ENCODE results near the gene TPM1. TPM values are rescaled to one million over a fixed set of nuclear protein-coding genes. Genes with fewer than 3 reads are reported as not detected.

Gene TPM1
- total RNA-seq, 2 donors from 2014 or later: 1,343 to 1,694 TPM

DNA sequence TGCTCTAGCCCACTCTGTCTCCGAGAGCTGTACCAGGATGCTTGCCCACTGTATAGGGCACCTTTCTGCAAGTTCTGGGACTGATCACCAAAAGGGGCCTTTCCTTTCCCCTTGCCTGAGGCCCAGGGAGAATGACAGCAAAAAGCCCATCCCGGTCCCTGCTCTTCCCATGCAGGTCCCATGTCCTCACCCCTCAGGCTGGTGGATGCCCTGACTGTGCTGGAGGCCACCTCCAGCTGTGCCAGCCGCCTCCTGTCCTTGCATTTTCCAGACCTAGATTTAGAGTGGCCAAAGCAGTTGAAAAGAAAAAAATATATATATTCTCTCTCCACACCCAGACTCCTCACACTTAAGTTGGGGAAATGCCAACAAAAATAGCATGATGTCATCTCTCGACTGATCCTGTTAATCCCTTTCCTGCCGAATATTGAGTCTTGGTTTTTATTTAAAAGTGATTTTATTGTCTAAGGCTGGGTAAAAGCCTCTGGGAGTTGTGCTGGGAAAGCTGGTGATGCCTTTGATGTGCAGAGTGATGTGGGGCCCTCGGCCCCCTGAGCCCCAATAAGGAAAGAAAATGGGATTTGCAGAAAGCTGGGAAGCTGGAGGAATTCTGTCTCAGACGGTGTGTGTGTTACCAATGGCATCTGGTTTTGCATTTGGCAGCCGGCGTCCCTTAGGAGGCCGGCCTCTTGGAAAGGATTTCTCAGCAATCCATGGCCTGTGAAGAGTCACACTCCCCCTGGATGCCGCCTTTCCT lies 29.3 kb upstream of the TPM1 start:
- DNase-seq (ENCODE audit: low spot score): no peak
- intact Hi-C loops (cut with DNase I): no loop called here

DNA sequence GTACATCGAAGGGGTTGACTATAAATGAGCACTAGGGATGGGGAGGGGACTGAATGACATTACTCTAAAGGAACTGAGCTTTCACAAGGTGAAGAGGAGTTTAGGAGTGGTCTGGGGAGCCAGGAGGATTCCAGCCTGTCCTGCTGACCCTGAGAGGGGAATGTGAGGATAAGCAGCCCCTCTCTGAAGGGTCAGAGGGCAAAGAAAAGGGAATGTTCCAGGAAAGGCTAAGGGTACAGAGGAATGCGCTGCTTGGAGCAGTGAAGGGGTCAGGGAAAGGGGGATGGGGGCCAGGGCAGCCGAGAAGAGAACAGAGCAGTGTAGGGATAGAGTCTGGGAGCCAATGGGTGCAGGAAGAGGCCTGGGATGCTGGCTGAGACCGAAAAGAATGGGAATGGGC lies 28.0 kb upstream of the TPM1 start:
- intact Hi-C loops (cut with DNase I): no loop called here
- DNase-seq (ENCODE audit: low spot score): no peak

DNA sequence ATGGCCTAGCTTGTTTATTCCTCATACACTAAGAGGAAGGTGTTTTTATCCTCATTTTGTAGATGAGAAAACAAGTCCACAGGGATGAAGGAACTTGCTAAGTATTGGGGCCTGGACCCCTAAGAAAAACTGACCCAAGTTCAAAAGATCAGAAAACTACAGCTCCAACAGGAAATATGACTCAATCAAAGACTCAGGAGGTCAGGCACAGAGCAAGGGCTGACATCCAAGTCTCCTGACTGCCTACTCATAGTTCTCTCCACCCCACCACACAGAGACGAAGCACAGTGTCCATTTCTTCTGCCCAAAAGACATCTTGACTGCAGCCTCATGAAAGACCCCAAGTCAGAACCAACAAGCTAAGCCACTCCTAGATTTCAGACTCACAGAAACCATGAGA lies 26.9 kb upstream of the TPM1 start:
- intact Hi-C loops (cut with DNase I): no loop called here
- no peak for DNase-seq (ENCODE audit: low spot score)

DNA sequence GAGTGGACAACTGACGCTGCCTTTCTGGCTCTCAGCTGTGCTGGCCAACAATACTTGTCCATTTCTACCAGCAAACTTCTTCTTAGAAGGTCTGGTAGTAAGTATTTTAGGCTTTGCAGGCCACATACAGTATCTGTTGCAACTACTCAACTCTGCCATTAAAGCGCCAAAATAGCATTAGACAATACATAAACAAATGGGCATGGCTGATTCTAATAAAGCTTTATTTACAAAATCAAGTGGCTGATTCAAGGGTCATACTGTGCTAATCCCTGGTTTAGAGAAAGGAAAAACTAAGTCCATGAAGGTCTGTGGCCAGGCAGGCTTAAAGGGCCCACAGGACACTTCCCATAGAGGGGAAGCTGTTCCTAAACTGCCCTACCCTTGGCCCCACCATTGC lies 26.3 kb upstream of the TPM1 start:
- no peak for DNase-seq (ENCODE audit: low spot score)
- intact Hi-C loops (cut with DNase I): no loop called here

DNA sequence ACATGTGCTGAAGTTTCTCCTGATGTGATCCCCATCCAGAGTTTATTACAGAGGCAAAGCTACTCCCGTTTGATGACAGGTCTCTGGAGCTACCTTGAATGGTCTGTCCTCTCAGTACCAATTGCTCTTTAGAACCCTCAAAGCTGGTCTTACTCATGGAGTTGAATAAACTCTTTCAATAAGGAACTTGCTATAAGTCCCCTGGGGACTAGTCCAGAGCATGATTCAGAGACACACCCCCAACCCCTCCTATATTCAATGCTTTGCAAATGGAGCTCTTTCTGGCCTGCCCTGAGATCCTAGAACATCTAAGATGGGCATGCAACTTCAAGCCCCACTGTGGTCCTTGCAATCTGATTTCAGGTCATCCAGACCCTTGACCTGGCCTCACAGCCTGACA lies 23.9 kb upstream of the TPM1 start:
- intact Hi-C loops (cut with DNase I): no loop called here
- DNase-seq (ENCODE audit: low spot score): no peak

DNA sequence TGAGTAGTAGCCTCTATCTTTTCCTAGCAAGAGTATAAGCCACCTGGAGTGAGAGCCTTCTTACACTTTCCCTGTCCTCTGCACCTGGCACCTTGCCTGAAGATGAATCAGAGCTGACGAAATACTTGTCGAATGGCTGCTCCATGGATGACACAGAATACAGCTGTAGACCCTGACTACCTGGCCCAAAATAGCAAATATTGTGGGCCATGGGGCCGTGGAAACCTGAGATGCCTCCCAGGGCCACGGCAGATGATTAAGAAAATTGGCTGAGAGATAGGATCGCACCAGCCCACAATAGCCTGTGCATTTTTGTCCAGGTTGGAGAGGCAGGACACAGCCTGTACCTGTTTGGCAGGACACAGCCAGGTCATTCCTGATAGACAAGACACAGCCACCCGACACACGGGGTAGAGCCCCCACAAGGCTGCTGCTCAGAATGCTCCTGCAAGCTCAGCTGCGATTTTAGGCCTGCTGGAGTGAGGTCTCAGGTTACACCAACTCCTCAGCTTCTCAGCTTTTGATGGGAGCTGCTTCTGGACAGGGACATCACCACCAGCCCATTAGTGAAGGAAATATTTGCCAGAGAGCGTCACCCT lies 22.9 kb upstream of the TPM1 start:
- intact Hi-C loops (cut with DNase I): loop anchor here in 1 of 2 donors (10.0 kb wide), 1 partner anchor 75 kb away; no protein-coding TSS in a partner anchor
- no peak for DNase-seq (ENCODE audit: low spot score)

DNA sequence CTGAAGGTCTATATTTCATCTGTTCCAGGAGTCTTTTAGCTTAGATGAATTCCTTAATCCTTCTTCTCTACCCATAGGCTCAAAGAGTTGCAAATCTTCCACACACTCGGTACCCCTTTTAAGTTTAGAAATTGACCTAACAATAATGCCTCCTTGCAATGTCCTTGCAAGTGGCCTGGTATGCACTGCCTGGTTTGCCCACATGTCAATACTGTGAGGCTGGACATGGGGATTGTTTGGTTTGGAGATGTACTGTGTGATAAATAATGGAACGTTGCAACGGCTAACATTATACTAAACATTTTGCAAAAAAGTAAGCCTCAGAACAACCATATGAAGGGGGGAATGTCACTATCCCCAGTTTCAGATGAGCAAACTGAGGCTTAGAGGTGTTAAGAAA lies 22.4 kb upstream of the TPM1 start:
- intact Hi-C loops (cut with DNase I): loop anchor here in 1 of 2 donors (10.0 kb wide), 1 partner anchor 75 kb away; no protein-coding TSS in a partner anchor
- no peak for DNase-seq (ENCODE audit: low spot score)

DNA sequence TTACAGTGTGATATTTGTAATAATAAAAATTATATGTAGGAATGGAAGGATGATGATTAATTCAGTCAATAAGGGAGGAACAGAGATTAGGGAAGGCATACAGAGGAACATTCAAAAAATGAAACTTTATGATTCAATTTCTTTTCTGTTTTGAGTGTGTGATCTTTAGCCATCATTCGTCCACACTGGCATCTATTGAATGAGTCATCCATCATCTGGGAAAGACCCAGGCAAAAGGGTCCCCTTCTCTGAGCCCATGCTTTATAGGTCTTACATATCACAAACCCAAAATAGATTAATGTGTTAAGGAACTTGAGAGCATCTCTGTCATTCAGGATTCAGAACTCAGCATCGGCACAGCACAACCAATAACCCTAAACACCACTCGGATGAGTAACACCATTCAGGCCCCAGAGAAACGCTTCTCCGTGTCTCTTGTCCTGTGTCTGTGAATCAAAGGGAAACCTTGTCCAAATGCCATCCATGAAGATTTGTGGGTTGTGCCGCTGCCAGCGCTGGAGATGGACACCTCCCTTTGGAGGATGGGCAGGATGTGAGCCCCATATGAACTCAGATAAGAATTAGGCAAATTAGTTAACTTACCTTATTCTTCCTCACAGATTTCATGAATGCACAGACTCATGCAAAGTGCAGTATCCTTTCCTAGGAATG lies 21.7 kb upstream of the TPM1 start:
- no peak for DNase-seq (ENCODE audit: low spot score)
- intact Hi-C loops (cut with DNase I): loop anchor here in 1 of 2 donors (10.0 kb wide), 1 partner anchor 76 kb away; no protein-coding TSS in a partner anchor

DNA sequence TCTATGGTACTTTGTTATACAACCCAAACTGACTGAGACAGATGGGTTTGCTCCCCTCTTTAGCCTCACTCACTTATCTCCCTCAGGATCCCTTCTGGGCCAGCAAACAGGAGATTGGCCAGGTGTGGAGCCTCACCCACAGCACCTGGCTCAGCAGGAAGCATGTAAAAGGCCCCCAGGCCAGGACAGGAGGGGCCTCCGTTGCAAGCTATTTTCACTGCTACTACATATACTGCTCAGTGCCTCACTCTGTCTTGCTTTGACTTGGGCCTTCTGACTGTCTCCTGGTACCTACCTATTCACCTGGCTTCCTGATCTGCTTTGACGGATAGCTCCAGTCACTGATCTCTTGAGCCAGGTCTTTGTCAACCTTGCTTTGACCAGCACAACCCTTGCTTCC lies 20.4 kb upstream of the TPM1 start:
- intact Hi-C loops (cut with DNase I): loop anchor here in 1 of 2 donors (10.0 kb wide), 1 partner anchor 77 kb away; no protein-coding TSS in a partner anchor
- DNase-seq (ENCODE audit: low spot score): no peak

DNA sequence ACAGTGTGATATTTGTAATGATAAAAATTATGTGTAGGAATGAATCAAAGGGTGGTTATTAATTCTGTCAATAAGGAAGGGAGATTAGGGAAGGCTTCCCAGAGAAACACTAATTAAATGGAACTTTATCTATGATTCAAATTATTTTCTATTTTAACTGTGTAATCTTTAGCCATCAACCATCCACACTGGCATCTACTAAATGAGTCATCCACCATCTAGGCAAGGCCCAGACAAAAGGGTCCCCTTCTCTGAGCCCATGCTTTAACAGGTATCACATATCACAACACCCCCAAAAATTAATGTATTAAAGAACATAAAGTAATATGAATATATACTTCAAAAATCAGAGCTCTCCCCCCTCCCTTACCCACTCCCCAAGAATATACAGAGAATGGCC lies 19.9 kb upstream of the TPM1 start:
- no peak for DNase-seq (ENCODE audit: low spot score)
- intact Hi-C loops (cut with DNase I): loop anchor here in 1 of 2 donors (10.0 kb wide), 1 partner anchor 78 kb away; no protein-coding TSS in a partner anchor

DNA sequence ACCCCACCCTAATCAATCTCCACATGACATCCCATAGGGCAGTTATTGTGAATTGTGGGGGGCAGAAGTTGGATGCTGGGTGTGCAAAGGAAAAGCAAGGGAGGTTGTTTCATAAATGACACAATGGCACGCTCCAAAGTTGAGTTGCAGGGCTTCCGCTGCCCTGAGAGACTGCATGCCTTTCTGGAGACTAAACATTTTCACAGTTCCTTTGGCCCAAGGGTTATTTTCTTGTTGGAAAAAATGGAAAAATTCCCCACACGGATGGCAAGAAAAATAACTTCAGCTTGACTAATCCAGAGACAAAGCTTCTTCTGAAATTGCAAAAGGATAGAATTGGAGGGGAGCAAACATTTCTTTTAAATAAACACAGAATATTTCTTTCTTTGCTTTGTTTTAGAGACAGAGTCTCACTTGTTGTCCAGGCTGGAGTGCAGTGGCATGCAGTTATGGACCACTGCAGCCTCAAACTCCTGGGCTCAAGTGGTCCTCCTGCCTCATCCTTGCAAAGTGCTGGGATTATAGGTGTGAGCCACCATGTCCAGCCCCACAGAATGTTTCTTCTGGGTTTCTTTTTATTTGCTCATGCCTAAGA lies 19.1 kb upstream of the TPM1 start:
- intact Hi-C loops (cut with DNase I): loop anchor here in 1 of 2 donors (10.0 kb wide), 1 partner anchor 79 kb away; no protein-coding TSS in a partner anchor
- DNase-seq (ENCODE audit: low spot score): no peak

DNA sequence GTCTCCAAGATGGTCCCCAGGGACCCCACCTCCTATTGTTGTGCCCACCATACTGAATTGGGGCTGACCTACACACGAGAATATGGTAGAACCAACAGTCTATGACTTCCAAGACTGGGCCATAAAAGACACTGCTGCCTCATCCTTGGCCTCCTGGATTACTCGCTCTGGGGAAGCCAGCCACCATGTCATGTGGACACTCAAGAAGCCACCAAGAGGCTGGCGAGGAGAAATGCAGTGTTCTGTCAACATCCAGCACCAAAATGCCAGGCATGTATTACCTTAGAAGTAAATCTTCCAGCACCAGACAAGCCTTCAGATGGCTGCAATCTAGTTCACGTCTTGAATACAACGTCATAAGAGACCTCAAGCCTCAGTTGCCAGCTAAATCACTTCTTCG lies 17.1 kb upstream of the TPM1 start:
- no peak for DNase-seq (ENCODE audit: low spot score)
- intact Hi-C loops (cut with DNase I): loop anchor here in 1 of 2 donors (10.0 kb wide), 1 partner anchor 81 kb away; no protein-coding TSS in a partner anchor

DNA sequence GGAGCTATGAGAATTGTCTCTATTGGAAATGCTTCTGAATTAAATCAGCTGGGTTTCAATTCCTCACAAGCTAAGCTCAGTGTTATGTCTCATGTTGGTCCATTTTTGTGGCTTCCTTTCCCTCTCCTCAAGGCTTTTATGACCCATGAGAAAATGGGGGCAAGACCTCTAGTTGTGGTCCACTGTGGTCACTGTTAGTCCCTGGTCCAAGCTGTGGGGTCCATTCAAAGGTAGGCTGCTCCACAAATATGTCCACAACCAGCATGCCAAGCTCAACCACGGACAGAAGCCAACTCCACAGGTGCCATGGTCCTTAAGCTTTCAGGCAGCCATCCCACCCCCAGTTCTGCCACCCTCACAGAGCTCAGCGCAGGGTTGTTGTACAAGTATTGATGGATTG lies 14.9 kb upstream of the TPM1 start:
- no peak for DNase-seq (ENCODE audit: low spot score)
- intact Hi-C loops (cut with DNase I): loop anchor here in 1 of 2 donors (10.0 kb wide), 1 partner anchor 83 kb away; no protein-coding TSS in a partner anchor

DNA sequence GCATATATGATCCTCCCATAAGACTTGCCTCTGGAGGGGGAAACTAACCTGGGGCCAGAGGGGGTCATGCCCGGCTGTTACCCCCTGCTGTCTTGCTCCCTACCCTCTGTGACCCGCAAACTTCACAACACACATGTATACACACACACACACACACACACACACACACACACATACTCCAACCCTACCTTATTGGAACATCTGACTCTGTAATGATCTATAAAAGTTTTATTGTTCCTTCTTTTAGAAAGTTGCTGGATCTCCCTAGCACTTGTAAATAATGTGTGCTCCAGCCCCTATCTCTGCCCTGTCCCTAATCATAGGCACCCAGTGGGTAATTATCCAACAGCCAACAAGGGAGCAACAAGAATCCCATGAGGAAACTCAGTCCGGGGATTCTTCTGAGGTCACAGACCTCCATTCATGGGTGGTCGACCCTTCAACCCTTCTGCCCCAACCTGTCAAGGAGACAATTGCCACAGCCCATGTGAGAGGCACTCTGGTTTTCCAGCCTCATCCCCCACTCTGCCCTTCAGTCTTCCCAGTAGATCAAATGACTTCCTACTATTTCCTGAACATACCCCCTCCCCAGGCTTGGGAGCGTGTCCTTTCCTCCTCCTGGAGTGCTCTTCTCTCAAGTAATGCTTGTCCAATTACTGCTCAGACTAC lies 14.0 kb upstream of the TPM1 start:
- intact Hi-C loops (cut with DNase I): loop anchor here in 1 of 2 donors (10.0 kb wide), 1 partner anchor 84 kb away; no protein-coding TSS in a partner anchor
- no peak for DNase-seq (ENCODE audit: low spot score)

DNA sequence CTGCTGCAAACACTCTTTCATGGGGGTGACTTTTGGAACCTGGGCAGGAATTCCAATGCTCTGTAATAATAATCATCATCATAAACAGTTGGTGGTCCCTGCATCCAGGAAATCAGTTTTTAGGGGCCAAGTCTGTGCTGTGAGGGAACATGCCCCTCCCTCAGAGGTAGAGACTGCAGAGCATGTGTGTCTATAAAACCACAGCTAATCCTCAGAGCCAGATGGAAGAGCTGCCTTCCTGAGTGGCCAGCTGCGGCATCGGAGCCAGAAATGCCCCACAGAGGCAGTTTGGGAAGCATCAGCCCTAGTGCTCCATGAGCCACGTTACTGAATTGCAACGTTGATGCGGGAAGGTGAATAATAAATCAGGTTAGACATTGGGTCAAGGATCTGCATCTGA lies 12.9 kb upstream of the TPM1 start:
- DNase-seq (ENCODE audit: low spot score): no peak
- intact Hi-C loops (cut with DNase I): loop anchor here in 1 of 2 donors (10.0 kb wide), 1 partner anchor 85 kb away; no protein-coding TSS in a partner anchor

DNA sequence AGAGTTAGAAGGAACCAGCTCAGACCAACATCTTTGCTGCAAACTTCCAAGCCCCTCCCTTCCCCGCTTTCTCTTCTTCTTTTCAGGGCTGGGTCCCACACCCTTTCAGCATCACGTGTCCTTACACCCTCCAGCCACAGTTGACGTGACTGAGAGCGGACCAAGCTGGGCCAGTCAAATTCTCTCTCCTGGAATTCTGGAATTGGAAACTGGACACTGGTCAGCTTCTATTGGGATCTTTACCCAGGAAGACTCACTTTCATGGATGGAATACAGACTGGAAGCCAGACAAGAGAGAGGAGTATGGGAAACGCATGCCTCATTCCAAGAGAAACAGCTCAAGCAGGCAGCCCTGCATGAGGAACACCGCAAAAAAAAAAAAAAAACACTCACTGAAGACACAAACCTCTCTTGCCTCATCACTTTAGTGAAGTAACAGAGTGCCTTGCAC lies 12.4 kb upstream of the TPM1 start:
- intact Hi-C loops (cut with DNase I): no loop called here
- no peak for DNase-seq (ENCODE audit: low spot score)

DNA sequence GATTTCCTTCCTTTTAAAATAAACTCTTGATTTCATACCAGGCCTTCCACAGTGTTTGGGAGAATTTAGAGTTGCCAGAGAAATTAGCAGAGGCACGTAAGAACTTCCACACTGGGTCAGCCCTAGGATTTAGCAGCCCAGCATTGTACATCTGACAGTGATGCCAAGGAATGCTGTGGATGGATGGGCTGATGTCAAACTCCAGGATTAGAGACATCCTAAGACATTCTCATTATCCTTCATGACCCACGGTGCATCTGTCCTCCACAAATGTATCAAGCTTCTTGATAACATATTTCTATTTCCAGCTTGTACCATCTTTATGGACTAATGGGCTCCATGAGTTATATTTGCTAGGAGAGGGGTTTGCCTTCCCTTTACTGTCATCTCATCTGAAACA lies 8.0 kb upstream of the TPM1 start:
- intact Hi-C loops (cut with DNase I): no loop called here
- DNase-seq (ENCODE audit: low spot score): no peak

DNA sequence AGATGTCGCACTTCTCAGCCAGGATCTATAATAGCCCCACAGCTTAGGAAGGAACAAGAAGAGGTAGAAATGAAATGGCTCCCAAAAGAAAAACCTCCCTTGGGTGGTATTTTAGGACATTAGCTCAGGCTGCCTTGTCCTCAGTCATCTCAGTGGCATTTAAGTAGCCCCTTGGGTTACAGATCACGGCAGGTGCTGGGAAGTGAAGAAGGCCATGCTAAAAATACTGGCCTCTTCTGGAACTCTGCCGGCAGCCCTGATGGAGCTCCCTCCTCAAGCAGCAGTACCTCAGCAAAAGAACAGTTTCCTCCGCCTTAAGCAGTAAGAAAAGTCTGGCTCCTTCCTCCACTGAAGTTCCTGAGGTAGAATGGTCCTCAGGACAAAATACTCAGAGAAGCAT lies 7.3 kb upstream of the TPM1 start:
- DNase-seq (ENCODE audit: low spot score): no peak
- intact Hi-C loops (cut with DNase I): no loop called here

DNA sequence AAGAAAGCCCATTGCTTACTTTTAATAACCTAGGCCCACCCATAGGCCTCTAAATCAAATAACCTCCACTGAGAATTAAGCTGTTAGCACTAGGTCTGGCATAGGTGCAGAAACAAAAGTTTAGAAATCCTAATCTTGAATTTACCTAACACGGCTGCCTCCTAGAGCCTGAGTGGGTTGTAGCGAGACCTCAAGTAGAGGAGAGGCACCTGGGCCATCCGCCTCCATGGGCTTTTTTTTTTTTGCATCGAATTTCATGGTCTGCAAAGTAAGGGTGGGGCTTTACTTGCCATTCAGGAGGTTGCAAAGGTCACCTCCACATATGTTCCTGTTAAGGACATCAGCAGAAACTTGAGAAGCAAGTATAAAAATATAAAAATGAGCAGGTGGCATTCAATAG lies 6.6 kb upstream of the TPM1 start:
- DNase-seq (ENCODE audit: low spot score): no peak
- intact Hi-C loops (cut with DNase I): no loop called here
